EL (cell line): Measurements from ENCODE around the gene RHBDF1.
"Not testable (repeated sequence)": the region's sequence is repeated elsewhere in the genome, so short reads cannot be mapped to it uniquely, and the experiment has no call there.

Source experiments
- DNase-seq: peaks from one replicate; pipeline ENCODE4 v3.0.0-alpha.2; 2016

The RHBDF1 gene

DNA sequence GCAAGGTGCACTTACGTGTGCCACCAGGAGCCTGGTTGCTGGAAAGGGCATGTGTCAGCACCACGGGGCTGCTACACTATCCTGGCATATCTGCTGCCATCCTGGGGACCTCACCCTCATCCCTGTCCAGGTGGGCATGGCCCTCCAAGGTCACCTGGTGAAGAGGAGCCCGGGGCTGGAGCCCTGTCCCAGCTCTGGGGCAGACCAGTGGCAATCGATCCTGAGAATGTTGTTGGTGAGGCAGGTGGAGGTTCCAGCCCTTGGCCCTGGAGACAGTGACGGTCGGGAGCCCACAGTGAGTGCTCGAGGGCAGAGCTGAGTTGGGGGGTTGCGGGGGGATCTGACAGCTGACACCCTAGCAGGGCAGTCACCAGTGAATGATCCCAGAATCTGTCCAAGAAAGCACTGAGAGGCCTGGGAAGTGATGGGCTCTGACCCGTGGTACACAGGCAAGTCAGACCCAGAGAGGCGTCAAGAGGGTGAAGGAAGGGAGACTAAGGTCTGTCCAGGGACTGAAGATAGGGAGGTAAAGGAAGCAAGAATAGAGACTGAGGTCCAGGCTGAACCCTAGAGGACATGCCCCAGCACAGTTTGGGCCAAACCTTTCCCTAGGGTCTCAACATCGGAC is 36.6 kb downstream of the RHBDF1 start:
- DNase-seq = no peak

DNA sequence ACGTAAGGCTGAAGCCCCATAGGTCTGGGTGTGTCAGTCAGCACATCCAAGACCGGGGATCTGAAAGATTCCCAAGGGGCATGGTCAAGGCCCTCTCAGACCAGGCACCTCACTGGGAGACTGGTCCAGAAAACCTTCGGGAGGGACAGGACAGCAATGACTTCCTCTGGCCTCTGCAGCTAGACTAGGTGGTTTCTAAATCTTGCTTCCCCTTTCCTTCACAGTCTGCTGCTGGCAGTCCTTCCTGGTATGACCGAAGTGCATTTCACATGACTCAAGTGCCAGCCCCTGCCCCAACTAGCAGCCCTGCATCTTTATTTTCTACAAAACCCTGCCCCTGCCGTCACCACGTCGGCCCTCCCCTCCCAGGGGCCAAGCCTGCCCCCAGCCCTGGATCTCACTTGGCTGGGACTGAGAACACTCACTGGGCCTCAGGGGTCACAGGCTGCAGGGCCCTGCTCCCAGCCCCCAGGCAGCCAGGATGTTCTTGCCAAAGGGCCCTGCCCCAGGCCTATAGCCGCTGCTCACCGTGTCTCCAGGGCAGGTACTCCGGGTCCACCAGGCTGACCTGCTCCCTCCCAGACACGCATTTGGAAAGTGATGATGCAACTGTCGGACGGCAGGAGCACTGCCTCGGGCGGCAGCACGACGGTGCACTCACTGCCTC is 37.3 kb downstream of the RHBDF1 start:
- DNase-seq = no peak

DNA sequence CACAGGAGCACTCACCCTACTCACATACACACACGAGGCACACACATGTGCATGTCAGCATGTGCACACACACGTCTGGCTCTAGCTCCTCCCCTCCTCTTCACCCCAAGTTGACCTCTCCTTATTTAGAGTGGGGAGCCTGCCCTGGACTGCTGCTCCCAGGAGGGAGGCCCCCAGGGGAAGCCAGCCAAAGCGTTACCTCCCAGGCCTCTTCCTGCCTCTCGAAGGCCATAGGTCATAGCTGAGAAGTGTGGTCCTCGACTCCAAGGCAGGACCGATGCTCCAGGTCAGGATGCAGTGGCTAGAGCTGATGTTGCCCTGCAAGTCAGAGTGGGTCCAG is 37.8 kb downstream of the RHBDF1 start:
- DNase-seq = no peak

DNA sequence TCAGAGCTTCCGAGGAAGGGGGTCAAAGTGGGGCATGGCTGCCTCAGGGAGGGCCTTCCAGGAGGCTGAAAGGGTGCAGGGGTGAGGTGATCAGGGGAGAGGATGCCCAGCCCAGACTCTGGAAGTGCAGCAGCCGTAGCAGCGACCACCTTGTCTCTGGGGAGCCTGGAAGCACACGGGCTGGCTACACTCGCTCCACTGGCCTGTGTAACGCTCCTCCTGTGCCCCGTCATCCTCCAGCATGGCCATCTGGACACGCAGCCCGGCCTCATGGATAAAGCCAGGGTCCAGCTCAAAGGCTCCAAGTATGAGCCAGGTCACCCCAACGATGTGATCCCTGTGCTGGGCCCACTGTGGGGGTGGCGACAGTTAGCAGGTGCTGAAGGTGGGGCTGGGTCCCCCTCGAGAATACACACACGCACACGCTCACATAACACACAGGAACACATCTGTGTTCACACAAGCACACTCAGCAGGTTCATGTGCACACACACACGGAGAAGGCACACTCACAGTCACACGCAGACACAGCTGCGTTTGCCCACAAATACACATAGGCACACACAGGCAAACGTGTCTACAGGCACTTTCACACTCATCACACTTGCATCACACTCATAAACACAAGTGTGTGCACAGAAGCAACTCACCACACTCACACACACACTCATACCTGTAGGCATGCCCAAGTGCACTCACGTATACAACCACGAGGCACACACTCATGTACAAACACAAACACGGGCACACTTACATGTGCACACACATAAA is 38.4 kb downstream of the RHBDF1 start:
- DNase-seq = no peak

DNA sequence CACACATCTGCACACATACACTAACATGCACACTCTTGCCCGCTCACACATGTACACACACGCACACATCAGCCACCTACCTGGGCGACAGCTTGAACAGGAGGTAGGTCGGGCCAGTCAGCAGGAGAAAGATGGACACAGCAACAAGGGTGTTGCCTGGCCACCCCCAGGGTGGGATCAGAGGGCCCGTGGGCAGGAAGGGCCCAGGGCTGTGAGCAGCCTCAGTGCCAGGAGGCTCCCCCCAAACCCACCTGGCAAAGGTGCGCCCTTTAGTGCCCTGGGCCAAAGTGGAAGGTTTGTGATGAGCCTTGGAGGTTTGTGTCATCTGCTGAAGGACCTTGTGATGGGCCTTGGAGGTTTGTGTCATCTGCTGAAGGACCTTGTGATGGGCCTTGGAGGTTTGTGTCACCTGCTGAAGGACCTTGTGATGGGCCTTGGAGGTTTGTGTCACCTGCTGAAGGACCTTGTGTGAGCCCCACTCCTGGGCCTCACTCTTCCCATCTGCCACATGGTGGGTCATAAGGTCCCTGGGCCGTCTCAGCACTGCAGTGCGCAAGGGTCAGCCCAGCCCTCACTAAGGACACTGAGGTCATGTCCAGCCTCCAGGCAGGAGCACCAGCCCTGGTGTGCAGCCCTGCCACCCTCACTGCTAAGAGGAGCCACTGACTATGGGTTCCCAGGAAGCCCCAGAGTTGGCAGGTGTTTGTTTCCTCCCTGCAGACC is 39.1 kb downstream of the RHBDF1 start:
- not testable (repeated sequence) for DNase-seq

GRCh38 chr16:30627-31026 is 41.8 kb downstream of the RHBDF1 start:
- DNase-seq = not testable (repeated sequence)

- not testable (repeated sequence) for DNase-seq
Observed at GRCh38 chr16:25926-26348, 46.5 kb downstream of the RHBDF1 start.

DNA sequence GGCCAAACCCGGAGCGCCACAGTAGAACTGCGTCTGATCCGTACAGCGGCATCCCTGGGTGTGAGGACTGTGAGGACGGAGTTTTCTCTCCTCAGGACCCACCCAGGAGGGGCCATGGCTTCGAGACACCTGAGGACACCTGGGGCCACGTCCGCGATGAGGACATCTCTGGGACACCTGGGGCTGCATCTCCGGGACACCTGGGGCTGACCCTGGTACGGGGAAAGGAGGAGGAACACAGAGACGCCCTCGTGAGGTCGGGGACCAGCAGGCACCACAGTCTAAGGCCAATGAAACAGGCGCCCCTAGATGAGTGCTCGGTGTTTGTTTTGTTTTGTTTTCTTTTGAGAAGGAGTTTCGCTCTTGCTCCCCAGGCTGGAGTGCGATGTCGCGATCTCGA is 48.3 kb downstream of the RHBDF1 start:
- not testable (repeated sequence) for DNase-seq

- not testable (repeated sequence) for DNase-seq
Observed at GRCh38 chr16:20886-21285, 51.5 kb downstream of the RHBDF1 start.

DNA sequence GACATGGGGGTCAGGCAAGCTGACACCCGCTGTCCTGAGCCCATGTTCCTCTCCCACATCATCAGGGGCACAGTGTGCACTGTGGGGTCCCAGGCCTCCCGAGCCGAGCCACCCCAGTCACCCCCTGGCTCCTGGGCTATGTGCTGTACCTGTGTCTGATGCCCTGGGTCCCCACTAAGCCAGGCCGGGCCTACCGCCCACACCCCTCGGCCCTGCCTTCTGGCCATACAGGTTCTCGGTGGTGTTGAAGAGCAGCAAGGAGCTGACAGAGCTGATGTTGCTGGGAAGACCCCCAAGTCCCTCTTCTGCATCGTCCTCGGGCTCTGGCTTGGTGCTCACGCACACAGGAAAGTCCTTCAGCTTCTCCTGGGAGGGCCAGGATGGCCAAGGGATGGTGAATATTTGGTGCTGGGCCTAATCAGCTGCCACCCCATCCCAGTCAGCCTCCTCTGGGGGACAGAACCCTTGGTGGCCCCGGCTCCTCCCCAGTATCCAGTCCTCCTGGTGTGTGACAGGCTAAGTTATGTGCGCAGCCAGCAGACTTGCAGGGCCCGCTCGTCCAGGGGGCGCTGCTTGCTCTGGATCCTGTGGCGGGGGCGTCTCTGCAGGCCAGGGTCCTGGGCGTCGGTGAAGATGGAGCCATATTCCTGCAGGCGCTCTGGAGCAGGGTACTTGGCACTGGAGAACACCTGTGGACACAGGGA is 55.2 kb downstream of the RHBDF1 start:
- not testable (repeated sequence) for DNase-seq

DNA sequence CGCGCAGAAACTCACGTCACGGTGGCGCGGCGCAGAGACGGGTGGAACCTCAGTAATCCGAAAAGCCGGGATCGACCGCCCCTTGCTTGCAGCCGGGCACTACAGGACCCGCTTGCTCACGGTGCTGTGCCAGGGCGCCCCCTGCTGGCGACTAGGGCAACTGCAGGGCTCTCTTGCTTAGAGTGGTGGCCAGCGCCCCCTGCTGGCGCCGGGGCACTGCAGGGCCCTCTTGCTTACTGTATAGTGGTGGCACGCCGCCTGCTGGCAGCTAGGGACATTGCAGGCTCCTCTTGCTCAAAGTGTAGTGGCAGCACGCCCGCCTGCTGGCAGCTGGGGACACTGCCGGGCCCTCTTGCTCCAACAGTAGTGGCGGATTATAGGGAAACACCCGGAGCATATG is 61.7 kb downstream of the RHBDF1 start:
- DNase-seq = not testable (repeated sequence)

DNA sequence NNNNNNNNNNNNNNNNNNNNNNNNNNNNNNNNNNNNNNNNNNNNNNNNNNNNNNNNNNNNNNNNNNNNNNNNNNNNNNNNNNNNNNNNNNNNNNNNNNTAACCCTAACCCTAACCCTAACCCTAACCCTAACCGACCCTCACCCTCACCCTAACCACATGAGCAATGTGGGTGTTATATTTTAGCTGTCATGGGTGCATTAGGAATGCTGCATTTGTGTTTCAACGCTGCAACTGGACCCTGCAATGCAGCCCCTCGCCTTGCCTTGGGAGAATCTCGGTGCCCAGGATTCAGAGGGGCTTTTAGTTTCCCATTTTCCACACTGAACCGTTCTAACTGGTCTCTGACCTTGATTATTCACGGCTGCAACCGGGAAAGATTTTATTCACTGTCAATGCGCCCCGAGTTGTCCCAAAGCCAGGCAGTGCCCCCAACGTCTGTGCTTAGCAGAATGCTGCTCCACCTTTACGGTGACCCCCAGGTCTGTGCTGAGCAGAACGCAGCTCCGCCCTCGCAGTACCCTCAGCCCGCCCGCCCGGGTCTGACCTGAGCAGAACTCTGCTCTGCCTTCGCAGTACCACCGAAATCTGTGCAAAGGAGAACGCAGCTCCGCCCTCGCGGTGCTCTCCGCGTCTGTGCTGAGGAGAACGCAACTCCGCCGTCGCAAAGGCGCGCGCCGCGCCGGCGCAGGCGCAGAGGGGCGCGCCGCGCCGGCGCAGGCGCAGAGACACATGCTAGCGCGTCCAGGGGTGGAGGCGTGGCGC is 62.3 kb downstream of the RHBDF1 start:
- DNase-seq = no peak
